Gastroesophageal sphincter (tissue), 3 donors: ENCODE data around the gene FANCL.

ENCODE experiments used
- CTCF ChIP-seq, 4 experiments: fragments of 200-600 bp in 2 of 4; fragments of 450-650 bp in 2 of 4; sonication (generic) in 1 of 4; IDR thresholded peaks; one replicate each; pipeline ENCODE4 v1.5.1; 2017 to 2019; ENCODE audit warnings: antibody characterized with exemption in 4 of 4, mild to moderate bottlenecking in 2 of 4, moderate library complexity in 2 of 4
- EP300 ChIP-seq: sonication (generic); formaldehyde crosslinking; IDR thresholded peaks from one replicate; pipeline ENCODE4 v1.6.1; 2017; ENCODE audit warnings: antibody characterized with exemption, mild to moderate bottlenecking
- POLR2AphosphoS5 ChIP-seq: sonication (generic); formaldehyde crosslinking; IDR thresholded peaks from one replicate; pipeline ENCODE4 v1.6.1; 2017; ENCODE audit warnings: antibody characterized with exemption

GRCh38 chr2:58237741-58238140, 3.4 kb downstream of the FANCL start:
- TF ChIP-seq POLR2AphosphoS5 (no peak), CTCF (IDR thresholded peaks at IDR 0.05) (no peak), EP300 (no peak)
